ENCODE measurements around the gene CCDC146.

- TF ChIP-seq CTCF (IDR thresholded peaks at IDR 0.05; ENCODE audit: poor library complexity) (no peak), EZH2 (IDR thresholded peaks at IDR 0.05; ENCODE audit: borderline replicate concordance) (no peak), EZH2phosphoT487 (IDR thresholded peaks at IDR 0.05; ENCODE audit: low read depth, severe bottlenecking, unreplicated experiment) (no peak)
These were observed 198.9 kb downstream of the CCDC146 start for GRCh38 chr7:77321300-77321699.
